HG03103 (cell line): ENCODE results near the gene KBTBD8.

Experiments used
- ATAC-seq: cut with Tn5 transposase; IDR thresholded peaks from one replicate; pipeline ENCODE4 v1.9.1; 2021; ENCODE audit warnings: low read depth; ENCODE audit not compliant: unreplicated experiment

The KBTBD8 gene

GRCh38 chr3:66998113-66998903 is at the start of gene KBTBD8:
TSS of gene KBTBD8 (plus strand) at chr3:66998307. CDS start at chr3:66998356, 49 bp downstream.
- peak; percentile 87 for ATAC-seq

GRCh38 chr3:66948838-66949237 is 49.3 kb upstream of the KBTBD8 start:
- no peak for ATAC-seq

GRCh38 chr3:66949898-66950297 is 48.2 kb upstream of the KBTBD8 start:
- no peak for ATAC-seq

- no peak for ATAC-seq
Measured at GRCh38 chr3:66952357-66952756, 45.8 kb upstream of the KBTBD8 start.

- no peak for ATAC-seq
Measured at GRCh38 chr3:66953934-66954445, 44.1 kb upstream of the KBTBD8 start.

GRCh38 chr3:66956742-66957141 is 41.4 kb upstream of the KBTBD8 start:
- no peak for ATAC-seq

GRCh38 chr3:66957367-66957766 is 40.7 kb upstream of the KBTBD8 start:
- no peak for ATAC-seq

- no peak for ATAC-seq
Measured at GRCh38 chr3:66958067-66958466, 40.0 kb upstream of the KBTBD8 start.

GRCh38 chr3:66962664-66963063 is 35.4 kb upstream of the KBTBD8 start:
- no peak for ATAC-seq

GRCh38 chr3:66971245-66971644 is 26.9 kb upstream of the KBTBD8 start:
- no peak for ATAC-seq

- ATAC-seq = peak; percentile 97
Measured at GRCh38 chr3:66971891-66972551, 26.1 kb upstream of the KBTBD8 start.

- ATAC-seq = no peak
Measured at GRCh38 chr3:66980791-66981190, 17.3 kb upstream of the KBTBD8 start.

GRCh38 chr3:66983101-66983500 is 15.0 kb upstream of the KBTBD8 start:
- ATAC-seq = no peak

- ATAC-seq = no peak
Measured at GRCh38 chr3:66985336-66985920, 12.7 kb upstream of the KBTBD8 start.

GRCh38 chr3:66986406-66986805 is 11.7 kb upstream of the KBTBD8 start:
- no peak for ATAC-seq

- no peak for ATAC-seq
Measured at GRCh38 chr3:66989241-66989640, 8.9 kb upstream of the KBTBD8 start.

- ATAC-seq = peak; percentile 66
Measured at GRCh38 chr3:66989860-66990696, 8.0 kb upstream of the KBTBD8 start.

- no peak for ATAC-seq
Measured at GRCh38 chr3:66991459-66991858, 6.6 kb upstream of the KBTBD8 start.

- ATAC-seq = no peak
Measured at GRCh38 chr3:66993082-66993481, 5.0 kb upstream of the KBTBD8 start.

GRCh38 chr3:66994588-66994987 is 3.5 kb upstream of the KBTBD8 start:
- ATAC-seq = no peak

GRCh38 chr3:66996696-66997095 is 1.4 kb upstream of the KBTBD8 start:
- ATAC-seq = no peak
